SK-N-SH (cell line): ENCODE measurements around the gene HDLBP. TPM values are rescaled to one million over a fixed set of nuclear protein-coding genes. Genes with fewer than 3 reads are reported as not detected.
A peak's percentile ranks its signal among the peaks of the same experiment; 100 is the strongest.

ENCODE experiments used
- CTCF ChIA-PET: fragments of 300-600, 350-600 bp; formaldehyde crosslinking; extraction: SDS; loops from one replicate; lab custom pipeline; 2021; lab: Yijun Ruan, JAX
- POLR2A ChIA-PET: fragments of 350-600 bp; sonication (Branson Sonifier 250); formaldehyde crosslinking; extraction: SDS; loops from one replicate; lab custom pipeline; 2020; ENCODE audit warnings: antibody characterized with exemption, inconsistent platforms; lab: Yijun Ruan, JAX
- DNase-seq: peaks from one replicate; pipeline ENCODE4 v3.0.0; 2012
- H2AFZ ChIP-seq: fragments of 200-600 bp; sonication (generic); 2 replicates; pipeline ENCODE4 v1.8.1; 2016; ENCODE audit warnings: antibody characterized with exemption, mild to moderate bottlenecking, low read depth
- H3F3A ChIP-seq: fragments of 200-600 bp; sonication (generic); replicated peaks from 2 replicates; pipeline ENCODE3; 2016; ENCODE audit warnings: antibody characterized with exemption, mild to moderate bottlenecking; ENCODE audit not compliant: insufficient read depth
- H3K27ac ChIP-seq, 2 experiments: fragments of 200-500 bp in 1 of 2; fragments of 200-600 bp in 1 of 2; sonication (Bioruptor generic) in 1 of 2; sonication (generic), shearing (Covaris generic) in 1 of 2; 2 replicates each; pipeline versions ENCODE4 v1.5.1 to v1.6.1; 2014 to 2016; ENCODE audit warnings: low read depth in 2 of 2, inconsistent platforms in 1 of 2, low read length in 1 of 2, mild to moderate bottlenecking in 1 of 2, mixed read lengths in 1 of 2
- H3K27me3 ChIP-seq: fragments of 200-600 bp; sonication (generic), shearing (Covaris generic); 2 replicates; pipeline ENCODE4 v1.6.1; 2016; ENCODE audit warnings: mixed run types; ENCODE audit not compliant: insufficient read depth
- H3K36me3 ChIP-seq, 2 experiments: fragments of 200-500 bp in 1 of 2; fragments of 200-600 bp in 1 of 2; sonication (Bioruptor generic) in 1 of 2; sonication (generic) in 1 of 2; replicated peaks in 1 of 2; 2 replicates each; pipeline versions ENCODE3 to v1.5.1; 2014 to 2016; ENCODE audit warnings: low read length in 1 of 2, mild to moderate bottlenecking in 1 of 2; ENCODE audit not compliant: insufficient read depth in 2 of 2, control insufficient read depth in 1 of 2
- H3K4me1 ChIP-seq, 2 experiments: fragments of 200-500 bp in 1 of 2; fragments of 200-600 bp in 1 of 2; sonication (Bioruptor generic) in 1 of 2; sonication (generic), shearing (Covaris generic) in 1 of 2; 2 replicates each; pipeline versions ENCODE4 v1.5.1 to v1.6.1; 2014 to 2016; ENCODE audit warnings: low read depth in 1 of 2, low read length in 1 of 2, mixed run types in 1 of 2; ENCODE audit not compliant: insufficient read depth in 2 of 2, control insufficient read depth in 1 of 2
- H3K4me2 ChIP-seq: fragments of 200-600 bp; sonication (generic), shearing (Covaris generic); 2 replicates; pipeline ENCODE4 v1.6.1; 2017; ENCODE audit warnings: mixed run types
- H3K4me3 ChIP-seq, 2 experiments: fragments of 200-500 bp in 1 of 2; fragments of 200-600 bp in 1 of 2; sonication (Bioruptor generic) in 1 of 2; sonication (generic), shearing (Covaris generic) in 1 of 2; 2 replicates each; pipeline versions ENCODE4 v1.5.1 to v1.8.1; 2014 to 2016; ENCODE audit warnings: low read depth in 2 of 2, inconsistent platforms in 1 of 2, low read length in 1 of 2, mild to moderate bottlenecking in 1 of 2, mixed read lengths in 1 of 2, moderate library complexity in 1 of 2
- H3K79me2 ChIP-seq: fragments of 200-600 bp; sonication (generic); 2 replicates; pipeline ENCODE4 v1.8.1; 2017; ENCODE audit warnings: mild to moderate bottlenecking; ENCODE audit not compliant: insufficient read depth
- H3K9ac ChIP-seq: fragments of 200-600 bp; sonication (generic); 2 replicates; pipeline ENCODE4 v1.6.1; 2017; ENCODE audit warnings: mixed run types
- H3K9me2 ChIP-seq: fragments of 200-600 bp; sonication (generic); 2 replicates; pipeline ENCODE4 v1.6.1; 2017; ENCODE audit warnings: mixed run types
- H3K9me3 ChIP-seq: fragments of 200-600 bp; sonication (generic); 2 replicates; pipeline ENCODE4 v1.6.1; 2017; ENCODE audit warnings: mixed run types, mild to moderate bottlenecking, moderate library complexity
- H4K20me1 ChIP-seq: fragments of 200-600 bp; sonication (generic); 2 replicates; pipeline ENCODE4 v1.6.1; 2017; ENCODE audit warnings: mild to moderate bottlenecking, mixed run types; ENCODE audit not compliant: insufficient read depth
- CHD2 ChIP-seq: fragments of 150-350 bp; IDR thresholded peaks from 2 replicates; pipeline ENCODE4 v1.6.1; 2018; ENCODE audit warnings: low read length; ENCODE audit not compliant: partially characterized antibody
- CTCF ChIP-seq: fragments of 200-600 bp; sonication (generic); IDR thresholded peaks from 2 replicates; pipeline ENCODE4 v1.6.1; 2017; ENCODE audit warnings: antibody characterized with exemption, mild to moderate bottlenecking, moderate library complexity
- ELF1 ChIP-seq: IDR thresholded peaks from 2 replicates; pipeline ENCODE4 v1.4.0; 2012
- EP300 ChIP-seq, 2 experiments: IDR thresholded peaks; 2 replicates each; pipeline versions ENCODE4 v1.4.0 to v1.6.1; 2012; ENCODE audit warnings: borderline replicate concordance in 1 of 2, low read depth in 1 of 2, low read length in 1 of 2
- EZH2phosphoT487 ChIP-seq: fragments of 200-600 bp; sonication (generic); IDR thresholded peaks from 2 replicates; pipeline ENCODE4 v1.6.1; 2017; ENCODE audit warnings: low read depth, mixed run types, mild to moderate bottlenecking, antibody characterized with exemption, moderate library complexity, borderline replicate concordance
- FOXJ3 ChIP-seq: sonication (generic); formaldehyde crosslinking; IDR thresholded peaks from 2 replicates; pipeline ENCODE4 v1.5.1; 2020; ENCODE audit warnings: mild to moderate bottlenecking, missing genetic modification reagents
- GATA2 ChIP-seq: sonication (generic); formaldehyde crosslinking; IDR thresholded peaks from 2 replicates; pipeline ENCODE4 v1.5.0; 2020; ENCODE audit warnings: mild to moderate bottlenecking, missing genetic modification reagents
- IRF3 ChIP-seq: fragments of 150-350 bp; IDR thresholded peaks from 2 replicates; pipeline ENCODE4 v1.6.1; 2016; ENCODE audit warnings: mild to moderate bottlenecking, low read depth, low read length
- JUND ChIP-seq: IDR thresholded peaks from 2 replicates; pipeline ENCODE4 v1.4.0; 2012
- MEF2A ChIP-seq: IDR thresholded peaks from 2 replicates; pipeline ENCODE4 v1.4.0; 2012; ENCODE audit warnings: low read depth, borderline replicate concordance
- MXI1 ChIP-seq: IDR thresholded peaks from 2 replicates; pipeline ENCODE4 v1.6.1; 2012; ENCODE audit warnings: mild to moderate bottlenecking, low read depth, low read length, improper control_type of control experiment
- RAD21 ChIP-seq: IDR thresholded peaks from 2 replicates; pipeline ENCODE4 v1.6.1; 2012; ENCODE audit warnings: mild to moderate bottlenecking, low read length
- RCOR1 ChIP-seq: fragments of 150-350 bp; IDR thresholded peaks from 2 replicates; pipeline ENCODE4 v1.6.1; 2017; ENCODE audit warnings: antibody characterized with exemption, low read length
- RFX5 ChIP-seq: IDR thresholded peaks from 2 replicates; pipeline ENCODE4 v1.6.1; 2012; ENCODE audit warnings: mild to moderate bottlenecking, improper control_type of control experiment, low read length
- SMC3 ChIP-seq: IDR thresholded peaks from 2 replicates; pipeline ENCODE4 v1.6.1; 2012; ENCODE audit warnings: low read depth, low read length, improper control_type of control experiment
- TCF12 ChIP-seq: IDR thresholded peaks from 2 replicates; pipeline ENCODE4 v1.4.0; 2012
- WGBS: methylation state at CpG from one replicate; pipeline ENCODE4 v1.1.6; 2017; ENCODE audit warnings: low lambda C conversion rate; 5-methylcytosine and 5-hydroxymethylcytosine counted together
- polyA plus RNA-seq, 3 experiments: library from polyadenylated mRNA; depleted of rRNA; stranded (reverse); fragments of >200 nt; gene quantifications; 2 replicates each; pipeline ENCODE4 v1.2.3, GENCODE V29; 2012

The HDLBP gene
- polyA plus RNA-seq, 1 of the 3 experiments (the other 2 are of a cell fraction), result 263 TPM

DNA sequence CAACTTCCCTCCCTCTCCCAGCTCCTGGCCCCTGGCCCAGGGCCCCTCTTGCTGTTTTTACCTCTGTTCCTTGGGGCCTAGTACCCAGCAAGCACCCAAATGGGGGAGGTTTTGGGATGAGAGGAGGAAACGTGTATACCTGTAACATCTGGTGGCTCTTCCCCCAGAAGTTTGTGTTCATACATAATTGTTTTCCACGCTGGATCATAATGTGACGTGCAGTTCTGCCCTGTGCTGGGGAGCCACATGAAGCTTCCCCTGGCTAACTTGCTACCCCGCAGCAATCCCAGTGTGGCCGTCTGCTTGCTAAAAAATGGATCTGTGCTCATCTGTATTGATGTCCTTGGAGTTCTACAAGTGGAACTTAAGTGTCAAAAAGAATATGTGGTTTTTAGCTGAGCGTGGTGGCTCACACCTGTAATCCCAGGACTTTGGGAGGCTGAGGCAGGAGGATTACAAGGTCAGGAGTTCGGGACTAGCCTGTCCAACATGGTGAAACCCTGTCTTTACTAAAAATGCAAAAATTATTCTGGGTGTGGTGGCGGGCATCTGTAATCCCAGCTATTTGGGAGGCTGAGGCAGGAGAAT lies 90.5 kb downstream of the HDLBP start:
- POLR2A ChIA-PET, result interaction anchor here (1.7 kb wide), 1 partner anchor 13 kb away, joined by 4 read pairs; no protein-coding TSS in a partner anchor

DNA sequence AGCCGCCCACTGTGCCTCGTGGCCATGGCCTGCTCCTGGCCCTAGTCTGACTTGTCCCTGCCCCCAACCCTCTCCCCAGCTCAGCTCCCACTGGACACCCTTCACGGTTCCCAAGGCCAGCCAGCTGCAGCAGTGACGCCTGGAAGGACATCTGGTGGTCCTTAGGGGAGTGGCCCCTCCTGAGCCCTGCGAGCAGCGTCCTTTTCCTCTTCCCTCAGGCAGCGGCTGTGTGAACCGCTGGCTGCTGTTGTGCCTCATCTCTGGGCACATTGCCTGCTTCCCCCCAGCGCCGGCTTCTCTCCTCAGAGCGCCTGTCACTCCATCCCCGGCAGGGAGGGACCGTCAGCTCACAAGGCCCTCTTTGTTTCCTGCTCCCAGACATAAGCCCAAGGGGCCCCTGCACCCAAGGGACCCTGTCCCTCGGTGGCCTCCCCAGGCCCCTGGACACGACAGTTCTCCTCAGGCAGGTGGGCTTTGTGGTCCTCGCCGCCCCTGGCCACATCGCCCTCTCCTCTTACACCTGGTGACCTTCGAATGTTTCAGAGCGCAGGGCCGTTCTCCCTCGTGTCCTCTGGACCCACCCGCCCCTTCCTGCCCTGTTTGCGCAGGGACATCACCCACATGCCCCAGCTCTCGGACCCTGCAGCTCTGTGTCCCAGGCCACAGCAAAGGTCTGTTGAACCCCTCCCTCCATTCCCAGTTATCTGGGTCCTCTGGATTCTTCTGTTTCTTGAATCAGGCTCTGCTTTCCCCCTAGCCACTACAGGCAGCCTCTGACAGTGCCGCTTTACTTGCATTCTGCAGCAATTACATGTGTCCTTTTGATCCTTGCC lies 91.2 kb downstream of the HDLBP start:
- WGBS, result 66% methylated on average over 17 of the region's 26 CpGs
- no peak overlapping the region for H3K4me2 ChIP-seq
- peak; percentile 91 for DNase-seq

More for the DNA sequence above, 90.5 kb downstream of the HDLBP start:
- WGBS, result 96% methylated on average over 8 of the region's 8 CpGs
- CTCF ChIA-PET, result interaction anchor here (1.0 to 2.7 kb wide), 3 partner anchors 11 to 374 kb away, joined by 3 to 10 read pairs (median 3); partner anchors contain the start of gene PASK
- Histone ChIP-seq H3K36me3 (peaks cover 6 to 37% of the 10 kb centered on the region in 2 experiments), H3K27ac (peak overlapping the region in 1 of 2 experiments; percentile 56; a peak in 2 of 4 replicates), H3K9ac (no peak overlapping the region), H4K20me1 (peaks cover 24% of the 10 kb centered on the region), H3K9me3 (no peaks in the 10 kb centered on the region)
- TF ChIP-seq ELF1 (no peak), MXI1 (no peak), RCOR1 (no peak), JUND (0 out of 2 replicates have a peak, but pooled peaks have one; percentile 11), GATA2 (CRISPR knock-in tag) (no peak), IRF3 (no peak)
- TF ChIP-seq, all 33 proteins: peak for 1
- H2AFZ ChIP-seq, result no peak overlapping the region
- H3K4me1 ChIP-seq, result peaks cover 9 to 26% of the 10 kb centered on the region in 2 experiments; a peak in 1 of 4 replicates
- no peak overlapping the region for H3K4me2 ChIP-seq
- H3K79me2 ChIP-seq, result no peaks in the 10 kb centered on the region
- no peaks in the 10 kb centered on the region for H3K27me3 ChIP-seq
- no peaks in the 10 kb centered on the region for H3K9me2 ChIP-seq
- H3F3A ChIP-seq, result peaks cover 19% of the 10 kb centered on the region
- H3K4me3 ChIP-seq, result no peak overlapping the region
- no peak for DNase-seq

More for the DNA sequence above, 91.2 kb downstream of the HDLBP start:
- Histone ChIP-seq H3K4me3 (no peak overlapping the region), H3K4me1 (peaks cover 11 to 26% of the 10 kb centered on the region in 2 experiments; a peak in 2 of 4 replicates), H4K20me1 (peaks cover 24% of the 10 kb centered on the region), H2AFZ (no peak overlapping the region), H3K36me3 (peaks cover 4 to 32% of the 10 kb centered on the region in 2 experiments), H3K79me2 (no peaks in the 10 kb centered on the region), H3K27me3 (no peaks in the 10 kb centered on the region), H3K9ac (no peak overlapping the region), H3K27ac (peak overlapping the region; percentile 6 to 56; a peak in 3 of 4 replicates), H3F3A (peaks cover 23% of the 10 kb centered on the region), H3K9me3 (no peaks in the 10 kb centered on the region), H3K9me2 (no peaks in the 10 kb centered on the region)
- ChIA-PET POLR2A (interaction anchor here (0.7 to 1.7 kb wide), 2 partner anchors 13 to 404 kb away, joined by 3 to 4 read pairs; partner anchors contain the start of gene KIF1A), CTCF (interaction anchor here (1.0 to 2.7 kb wide), 3 partner anchors 12 to 373 kb away, joined by 3 to 10 read pairs (median 3); partner anchors contain the start of gene PASK)
- TF ChIP-seq EP300 (IDR thresholded peaks at IDR 0.05; ENCODE audit: borderline replicate concordance in 1 of 2, low read depth in 1 of 2, low read length in 1 of 2) (peak in 1 of 2 experiments; percentile 46; a peak in 1 of 4 replicates), CHD2 (peak; percentile 22), EZH2phosphoT487 (no peak), SMC3 (peak; percentile 25; the same call in 1 of the 2 replicates), FOXJ3 (CRISPR knock-in tag) (no peak), RAD21 (peak; percentile 40), MEF2A (no peak), CTCF (no peak), TCF12 (no peak), MXI1 (peak; percentile 70; the same call in 1 of the 2 replicates), RFX5 (no peak), RCOR1 (0 out of 2 replicates have a peak, but pooled peaks have one; percentile 13)
